GM18907 (cell line): ENCODE data around the gene HERPUD2.
"Not testable (repeated sequence)": the region's sequence is repeated elsewhere in the genome, so short reads cannot be mapped to it uniquely, and the experiment has no call there.

Experiments used
- ATAC-seq: cut with Tn5 transposase; IDR thresholded peaks from one replicate; pipeline ENCODE4 v1.9.1; 2021; ENCODE audit warnings: mild to moderate bottlenecking, moderate library complexity; ENCODE audit not compliant: unreplicated experiment

The HERPUD2 gene

GRCh38 chr7:35623381-35623780 is 71.6 kb downstream of the HERPUD2 start:
- ATAC-seq: no peak

- no peak for ATAC-seq
Measured at GRCh38 chr7:35619863-35620262, 75.1 kb downstream of the HERPUD2 start.

GRCh38 chr7:35617041-35617440 is 77.9 kb downstream of the HERPUD2 start:
- no peak for ATAC-seq

GRCh38 chr7:35613150-35613549 is 81.8 kb downstream of the HERPUD2 start:
- no peak for ATAC-seq

- no peak for ATAC-seq
Measured at GRCh38 chr7:35605760-35606159, 89.2 kb downstream of the HERPUD2 start.

GRCh38 chr7:35604595-35604994 is 90.3 kb downstream of the HERPUD2 start:
- ATAC-seq: no peak

GRCh38 chr7:35599645-35600044 is 95.3 kb downstream of the HERPUD2 start:
- no peak for ATAC-seq

GRCh38 chr7:35599061-35599460 is 95.9 kb downstream of the HERPUD2 start:
- ATAC-seq: no peak

- no peak for ATAC-seq
Measured at GRCh38 chr7:35596061-35596460, 98.9 kb downstream of the HERPUD2 start.

GRCh38 chr7:35593899-35594298 is 101.0 kb downstream of the HERPUD2 start:
- no peak for ATAC-seq

GRCh38 chr7:35588647-35589046 is 106.3 kb downstream of the HERPUD2 start:
- no peak for ATAC-seq

- ATAC-seq: no peak
Measured at GRCh38 chr7:35584990-35585389, 109.9 kb downstream of the HERPUD2 start.

- not testable (repeated sequence) for ATAC-seq
Measured at GRCh38 chr7:35584533-35584932, 110.4 kb downstream of the HERPUD2 start.
